NK-92 treated with Interleukin-12 subunit alpha and Interleukin-12 subunit beta, amount 100 ng/mL, for 24 hours (cell line): ENCODE measurements around the gene PLPPR5.

Experiments used
- DNase-seq: peaks from one replicate; lab custom pipeline; 2025; lab: John Stamatoyannopoulos, UW

The PLPPR5 gene

GRCh38 chr1:98842241-98842640 is 162.4 kb downstream of the PLPPR5 start:
- no peak for DNase-seq
